ENCODE measurements around the gene RNF126. TPM values are rescaled to one million over a fixed set of nuclear protein-coding genes. Genes with fewer than 3 reads are reported as not detected.

RNF126 gene
- total RNA-seq, 1 donor from 2014 or later: 32.9 TPM

DNA sequence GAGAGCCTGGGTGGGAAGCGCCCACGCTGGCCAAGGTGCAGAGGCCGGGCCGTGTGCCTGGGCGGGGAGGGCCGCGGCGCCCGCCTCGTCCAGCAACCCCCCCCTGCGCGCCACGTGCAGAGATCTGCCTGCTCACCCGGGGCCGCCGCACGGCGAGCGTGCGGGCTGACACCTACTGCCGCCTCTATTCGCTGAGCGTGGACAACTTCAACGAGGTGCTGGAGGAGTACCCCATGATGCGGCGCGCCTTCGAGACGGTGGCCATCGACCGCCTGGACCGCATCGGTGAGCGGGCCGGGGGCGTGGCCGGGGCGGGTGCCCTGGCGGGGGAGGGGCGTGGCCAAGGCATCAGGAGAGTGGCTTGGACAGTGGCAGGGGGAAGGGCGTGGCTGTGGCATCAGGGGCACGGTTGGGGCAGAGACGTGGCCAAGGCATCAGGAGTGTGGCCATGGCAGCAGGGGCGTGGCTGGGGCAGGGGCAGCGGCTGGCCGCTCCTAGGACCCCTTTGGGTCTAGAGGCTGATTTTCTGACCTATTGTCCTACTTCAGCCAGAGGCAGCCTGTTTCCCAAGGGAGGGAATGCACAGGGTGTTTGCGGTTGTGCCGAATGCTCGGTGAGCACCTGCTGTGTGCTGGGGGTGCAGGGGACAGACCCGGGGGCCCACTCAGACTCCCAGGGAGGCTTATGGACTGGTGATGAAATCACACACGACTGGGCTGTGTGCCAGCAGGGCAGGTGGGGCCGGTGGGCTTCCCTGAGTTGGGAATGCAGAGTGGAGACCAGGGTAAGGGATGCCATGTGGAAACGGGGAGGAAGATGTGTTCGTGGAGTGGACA, 49.1 kb downstream of the RNF126 start:
- peaks cover 10% of the 10 kb centered on the region for H3K36me3 ChIP-seq
- ATAC-seq (no peak), DNase-seq (no peak)
- no peaks in the 10 kb centered on the region for H3K9me3 ChIP-seq
- no peak overlapping the region for H3K27ac ChIP-seq
- H3K27me3 ChIP-seq: no peaks in the 10 kb centered on the region
- TF ChIP-seq, protein P1, sequence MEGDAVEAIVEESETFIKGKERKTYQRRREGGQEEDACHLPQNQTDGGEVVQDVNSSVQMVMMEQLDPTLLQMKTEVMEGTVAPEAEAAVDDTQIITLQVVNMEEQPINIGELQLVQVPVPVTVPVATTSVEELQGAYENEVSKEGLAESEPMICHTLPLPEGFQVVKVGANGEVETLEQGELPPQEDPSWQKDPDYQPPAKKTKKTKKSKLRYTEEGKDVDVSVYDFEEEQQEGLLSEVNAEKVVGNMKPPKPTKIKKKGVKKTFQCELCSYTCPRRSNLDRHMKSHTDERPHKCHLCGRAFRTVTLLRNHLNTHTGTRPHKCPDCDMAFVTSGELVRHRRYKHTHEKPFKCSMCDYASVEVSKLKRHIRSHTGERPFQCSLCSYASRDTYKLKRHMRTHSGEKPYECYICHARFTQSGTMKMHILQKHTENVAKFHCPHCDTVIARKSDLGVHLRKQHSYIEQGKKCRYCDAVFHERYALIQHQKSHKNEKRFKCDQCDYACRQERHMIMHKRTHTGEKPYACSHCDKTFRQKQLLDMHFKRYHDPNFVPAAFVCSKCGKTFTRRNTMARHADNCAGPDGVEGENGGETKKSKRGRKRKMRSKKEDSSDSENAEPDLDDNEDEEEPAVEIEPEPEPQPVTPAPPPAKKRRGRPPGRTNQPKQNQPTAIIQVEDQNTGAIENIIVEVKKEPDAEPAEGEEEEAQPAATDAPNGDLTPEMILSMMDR (IDR thresholded peaks at IDR 0.05): no peak
- H3K4me1 ChIP-seq: peaks cover 14% of the 10 kb centered on the region
- intact Hi-C loops (cut with DNase I): no loop called here
- no peak overlapping the region for H3K4me3 ChIP-seq

DNA sequence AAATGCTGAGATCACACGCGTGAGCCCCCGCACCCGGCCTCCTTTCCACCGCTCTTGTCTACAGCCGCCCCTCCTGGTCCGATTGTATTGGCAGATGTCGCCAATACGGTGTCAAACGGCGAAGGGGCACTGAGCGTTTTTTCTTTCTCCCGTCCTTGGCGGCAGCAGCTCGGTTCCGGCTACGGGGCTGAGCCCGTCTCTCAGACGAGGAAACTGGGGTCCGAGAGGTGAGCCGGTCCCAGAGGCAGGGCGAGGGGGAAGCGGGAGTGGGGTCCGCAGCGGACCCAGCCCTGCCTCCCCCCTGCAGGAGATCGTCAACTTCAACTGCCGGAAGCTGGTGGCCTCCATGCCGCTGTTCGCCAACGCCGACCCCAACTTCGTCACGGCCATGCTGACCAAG, 50.1 kb downstream of the RNF126 start:
- intact Hi-C loops (cut with DNase I): no loop called here
- H3K36me3 ChIP-seq: no peaks in the 10 kb centered on the region
- no peaks in the 10 kb centered on the region for H3K9me3 ChIP-seq
- H3K4me3 ChIP-seq: no peak overlapping the region
- H3K27ac ChIP-seq: no peak overlapping the region
- no peak for ATAC-seq
- no peaks in the 10 kb centered on the region for H3K27me3 ChIP-seq
- TF ChIP-seq, protein P1 (IDR thresholded peaks at IDR 0.05): no peak
- DNase-seq: no peak
- peaks cover 14% of the 10 kb centered on the region for H3K4me1 ChIP-seq

DNA sequence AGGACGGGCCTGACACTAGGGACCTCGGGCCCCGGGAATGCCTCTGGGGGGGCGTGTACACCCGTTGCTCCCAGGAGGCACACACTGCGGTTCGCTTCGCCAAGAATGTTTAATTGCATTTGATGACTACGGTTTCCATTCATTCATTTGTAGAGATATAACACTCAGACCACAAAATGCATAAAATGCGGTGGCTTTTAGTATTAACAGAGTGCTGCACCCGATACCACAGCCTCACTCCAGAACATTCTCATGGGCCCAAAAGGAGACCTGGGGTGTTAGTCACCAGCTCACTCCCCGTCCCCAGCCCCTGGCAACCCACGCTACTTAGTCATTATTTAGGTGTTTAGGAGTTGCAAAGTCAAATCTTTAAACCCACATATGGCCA, 51.5 kb downstream of the RNF126 start:
- Histone ChIP-seq H3K4me1 (peaks cover 14% of the 10 kb centered on the region), H3K36me3 (no peaks in the 10 kb centered on the region), H3K27me3 (no peaks in the 10 kb centered on the region), H3K9me3 (no peaks in the 10 kb centered on the region), H3K27ac (peak overlapping the region; percentile 60), H3K4me3 (peak overlapping the region; percentile 36)
- ATAC-seq (no peak), DNase-seq (no peak)
- TF ChIP-seq, protein P1 (IDR thresholded peaks at IDR 0.05): no peak
- intact Hi-C loops (cut with DNase I): no loop called here

DNA sequence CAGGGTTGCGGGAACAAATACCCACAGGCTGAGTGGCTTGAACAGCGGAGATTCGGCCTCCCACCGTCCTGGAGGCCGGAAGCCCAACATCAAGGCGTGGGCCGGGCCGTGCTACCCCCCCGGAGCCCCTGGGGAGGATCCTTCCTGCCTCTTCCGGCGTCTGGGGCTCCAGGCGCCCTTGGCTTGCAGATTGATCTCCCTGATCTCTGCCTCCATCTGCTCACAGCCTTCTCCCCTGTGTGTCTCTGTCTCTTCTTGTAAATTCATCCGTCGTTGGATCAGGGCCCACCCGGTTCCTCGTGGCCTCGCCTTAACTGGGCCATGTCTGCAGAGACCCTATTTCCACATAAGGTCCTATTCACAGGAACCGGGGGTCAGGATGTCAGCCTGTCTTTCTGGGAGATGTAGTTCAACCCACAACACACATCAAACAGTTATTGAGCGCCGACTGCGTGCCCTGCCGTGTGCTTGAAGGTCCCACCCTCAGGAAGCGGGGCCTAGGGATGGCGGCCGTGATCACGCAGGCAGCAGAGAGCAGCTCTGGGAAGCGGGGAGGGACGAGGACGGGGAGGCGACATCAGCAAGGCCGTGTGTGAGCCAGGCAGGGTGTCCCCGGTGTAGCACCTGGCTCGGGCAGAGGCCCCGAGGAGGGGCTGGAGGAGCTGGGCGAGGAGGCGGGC, 52.1 kb downstream of the RNF126 start:
- Histone ChIP-seq H3K27ac (peak overlapping the region; percentile 60), H3K4me3 (peak overlapping the region; percentile 36), H3K4me1 (peaks cover 14% of the 10 kb centered on the region), H3K36me3 (no peaks in the 10 kb centered on the region), H3K27me3 (no peaks in the 10 kb centered on the region), H3K9me3 (no peaks in the 10 kb centered on the region)
- DNase-seq (no peak), ATAC-seq (peak; percentile 47)
- TF ChIP-seq, protein P1 (IDR thresholded peaks at IDR 0.05): no peak
- intact Hi-C loops (cut with DNase I): no loop called here

DNA sequence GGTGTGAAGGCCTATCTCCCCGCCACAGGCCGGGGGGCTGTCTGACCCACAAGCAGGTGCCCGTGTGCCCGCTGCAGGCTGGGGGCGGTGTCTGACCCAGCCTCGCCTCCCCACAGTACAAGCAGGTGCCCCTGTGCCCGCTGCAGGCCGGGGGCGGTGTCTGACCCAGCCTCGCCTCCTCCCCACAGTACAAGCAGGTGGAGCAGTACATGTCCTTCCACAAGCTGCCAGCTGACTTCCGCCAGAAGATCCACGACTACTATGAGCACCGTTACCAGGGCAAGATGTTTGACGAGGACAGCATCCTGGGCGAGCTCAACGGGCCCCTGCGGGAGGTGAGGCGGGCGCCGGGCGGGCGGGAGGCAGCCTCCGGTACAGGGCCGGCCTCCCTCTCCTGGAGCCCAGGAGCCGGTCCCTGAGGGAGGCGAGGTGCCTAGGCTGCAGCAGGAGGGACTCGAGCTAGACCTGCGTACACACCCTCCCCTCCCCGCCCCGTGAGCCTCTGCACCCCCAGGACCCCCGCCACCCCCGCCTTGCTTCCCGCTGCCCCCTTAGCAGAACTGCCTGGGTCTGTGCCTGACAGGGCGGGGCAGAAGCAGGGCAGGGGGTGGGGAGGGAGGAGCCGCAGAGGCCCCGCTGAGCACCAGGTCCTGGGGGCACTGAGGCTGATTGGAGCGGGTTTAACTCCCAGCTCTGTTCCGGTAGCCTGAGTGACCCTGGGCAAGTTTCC, 52.8 kb downstream of the RNF126 start:
- H3K4me1 ChIP-seq: peaks cover 14% of the 10 kb centered on the region
- intact Hi-C loops (cut with DNase I): no loop called here
- H3K27me3 ChIP-seq: no peaks in the 10 kb centered on the region
- peak overlapping the region; percentile 36 for H3K4me3 ChIP-seq
- H3K36me3 ChIP-seq: no peaks in the 10 kb centered on the region
- no peaks in the 10 kb centered on the region for H3K9me3 ChIP-seq
- ATAC-seq (peak; percentile 5), DNase-seq (no peak)
- TF ChIP-seq, protein P1 (IDR thresholded peaks at IDR 0.05): no peak
- peak overlapping the region; percentile 60 for H3K27ac ChIP-seq
